ENCODE data around the gene LTBP3.

DNA sequence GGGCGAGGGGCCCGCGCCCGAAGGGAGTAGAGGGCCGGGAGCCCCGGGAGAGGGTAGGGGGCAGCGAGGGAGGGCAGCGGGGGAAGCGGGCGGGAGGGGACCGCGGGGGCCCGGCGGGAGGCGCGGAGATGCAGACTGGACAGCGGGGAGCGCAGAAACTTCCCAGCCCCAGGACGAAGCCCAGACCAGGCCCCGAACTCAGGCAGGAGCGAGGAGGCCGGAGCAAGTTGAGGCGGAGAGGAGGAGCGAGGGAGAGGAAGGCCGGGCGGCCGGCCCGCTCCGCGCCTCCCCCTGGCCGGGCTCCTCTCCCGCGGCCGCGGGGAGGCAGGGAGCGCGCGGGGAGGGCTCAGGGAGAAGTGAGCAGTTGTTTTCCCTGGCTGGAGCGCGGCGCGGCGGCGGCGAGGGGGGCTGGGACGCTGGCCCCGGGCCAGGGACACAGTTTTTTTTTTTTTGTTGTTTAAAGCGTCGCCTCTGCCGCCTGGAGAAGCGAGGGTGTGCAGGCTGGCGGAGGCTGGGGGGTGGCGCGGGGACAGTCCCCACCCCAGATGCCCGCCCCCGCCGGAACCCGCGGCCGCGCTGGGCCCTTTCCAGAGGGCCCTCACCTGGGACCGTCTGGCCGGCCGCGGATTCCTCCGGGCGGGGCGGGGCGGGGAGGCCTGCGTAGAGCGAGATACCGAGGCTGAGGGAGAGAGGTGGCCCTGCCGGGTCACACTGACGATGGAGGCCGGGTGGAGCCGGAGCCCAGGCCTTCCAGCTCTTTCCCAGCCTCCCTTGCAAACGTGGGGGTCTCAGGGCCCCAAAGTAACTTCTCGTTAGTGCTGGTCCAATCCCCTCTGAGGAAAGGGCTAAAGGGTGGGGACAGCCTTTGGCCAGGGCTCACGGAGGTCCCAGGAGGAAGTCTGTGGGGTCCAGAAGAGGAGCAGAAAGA is at the start of gene LTBP3:
- TF ChIP-seq, protein P1, sequence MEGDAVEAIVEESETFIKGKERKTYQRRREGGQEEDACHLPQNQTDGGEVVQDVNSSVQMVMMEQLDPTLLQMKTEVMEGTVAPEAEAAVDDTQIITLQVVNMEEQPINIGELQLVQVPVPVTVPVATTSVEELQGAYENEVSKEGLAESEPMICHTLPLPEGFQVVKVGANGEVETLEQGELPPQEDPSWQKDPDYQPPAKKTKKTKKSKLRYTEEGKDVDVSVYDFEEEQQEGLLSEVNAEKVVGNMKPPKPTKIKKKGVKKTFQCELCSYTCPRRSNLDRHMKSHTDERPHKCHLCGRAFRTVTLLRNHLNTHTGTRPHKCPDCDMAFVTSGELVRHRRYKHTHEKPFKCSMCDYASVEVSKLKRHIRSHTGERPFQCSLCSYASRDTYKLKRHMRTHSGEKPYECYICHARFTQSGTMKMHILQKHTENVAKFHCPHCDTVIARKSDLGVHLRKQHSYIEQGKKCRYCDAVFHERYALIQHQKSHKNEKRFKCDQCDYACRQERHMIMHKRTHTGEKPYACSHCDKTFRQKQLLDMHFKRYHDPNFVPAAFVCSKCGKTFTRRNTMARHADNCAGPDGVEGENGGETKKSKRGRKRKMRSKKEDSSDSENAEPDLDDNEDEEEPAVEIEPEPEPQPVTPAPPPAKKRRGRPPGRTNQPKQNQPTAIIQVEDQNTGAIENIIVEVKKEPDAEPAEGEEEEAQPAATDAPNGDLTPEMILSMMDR (IDR thresholded peaks at IDR 0.05; ENCODE audit: insufficient read depth, low read length, poor library complexity, severe bottlenecking): no peak
- no peak for TF ChIP-seq EZH2phosphoT487 (conservative IDR thresholded peaks at IDR 0.05; ENCODE audit: low read length)
